K562 (cell line): ENCODE measurements around the gene GNPTAB. TPM values are rescaled to one million over a fixed set of nuclear protein-coding genes. Genes with fewer than 3 reads are reported as not detected.
A peak's percentile ranks its signal among the peaks of the same experiment; 100 is the strongest.

Experiments
- ATAC-seq: fragments of 200-7000 bp; cut with Tn5 transposase; 3 replicates; pipeline ENCODE4 v1.9.1; 2020; ENCODE audit warnings: moderate library complexity
- BruUV-seq: library from RNA; stranded (reverse); fragments of 400-500 nt; replicated peaks from 2 replicates; lab custom pipeline; 2021; lab: Mats Ljungman, UMichigan
- CTCF ChIA-PET: fragments of 300-600 bp; formaldehyde crosslinking; extraction: SDS; loops from one replicate; lab custom pipeline; 2021; ENCODE audit warnings: low intra/inter-chr PET ratio; lab: Yijun Ruan, JAX
- POLR2A ChIA-PET: fragments of 300-600, 350-650 bp; sonication (Branson Sonifier 250); formaldehyde crosslinking; extraction: SDS; loops from one replicate; lab custom pipeline; 2021; ENCODE audit warnings: antibody characterized with exemption, inconsistent platforms; lab: Yijun Ruan, JAX
- DNase-seq, 4 experiments: peaks; one replicate each; pipeline versions ENCODE4 v3.0.0 to v3.0.0-alpha.2; 2011 to 2018; ENCODE audit warnings: low spot score in 3 of 4, mixed read lengths in 3 of 4; ENCODE audit errors: extremely low read depth in 1 of 4
- FAIRE-seq: peaks from 2 replicates; lab custom pipeline; 2011; peaks lifted over from hg19 to GRCh38; lab: Jason Lieb, UNC
- H2AFZ ChIP-seq: 2 replicates; pipeline ENCODE4 v1.6.0; 2011; ENCODE audit warnings: low read depth, low read length, control low read depth, inconsistent platforms
- H3K27ac ChIP-seq: fragments of 200-600 bp; 3 replicates; pipeline ENCODE4 v1.8.0; 2011; ENCODE audit warnings: low read depth, mild to moderate bottlenecking, control low read depth, inconsistent platforms, low read length, moderate library complexity, mixed read lengths; ENCODE audit errors: extremely low read depth
- H3K27me3 ChIP-seq, 2 experiments: fragments of 300-600 bp in 1 of 2; 2 replicates in 1 of 2; 3 replicates in 1 of 2; pipeline versions ENCODE4 v1.6.0 to v1.8.0; 2011; ENCODE audit warnings: inconsistent platforms in 2 of 2, low read length in 2 of 2, mild to moderate bottlenecking in 1 of 2, mixed read lengths in 1 of 2, moderate library complexity in 1 of 2; ENCODE audit not compliant: control insufficient read depth in 2 of 2, insufficient read depth in 2 of 2
- H3K36me3 ChIP-seq: fragments of 300-600 bp; 3 replicates; pipeline ENCODE4 v1.8.0; 2011; ENCODE audit warnings: mild to moderate bottlenecking, low read length, inconsistent platforms; ENCODE audit not compliant: control insufficient read depth, insufficient read depth
- H3K4me1 ChIP-seq, 2 experiments: fragments of 200-600 bp in 1 of 2; replicated peaks in 1 of 2; 2 replicates in 1 of 2; 3 replicates in 1 of 2; pipeline versions ENCODE4 v1.5.1 to v1.8.0; 2011; ENCODE audit warnings: inconsistent platforms in 2 of 2, low read length in 2 of 2, mild to moderate bottlenecking in 1 of 2, mixed read lengths in 1 of 2, moderate library complexity in 1 of 2; ENCODE audit not compliant: control insufficient read depth in 2 of 2, insufficient read depth in 2 of 2
- H3K4me2 ChIP-seq: 2 replicates; pipeline ENCODE4 v1.6.1; 2011; ENCODE audit warnings: low read length, control low read depth, inconsistent platforms, mixed read lengths; ENCODE audit not compliant: insufficient read depth
- H3K4me3 ChIP-seq: fragments of 200-600 bp; sonication (generic), shearing (Covaris generic); 2 replicates; pipeline ENCODE4 v1.5.1; 2016; ENCODE audit warnings: control low read depth, inconsistent platforms
- H3K79me2 ChIP-seq: fragments of 200-600 bp; 3 replicates; pipeline ENCODE4 v1.8.0; 2011; ENCODE audit warnings: low read length, inconsistent platforms; ENCODE audit not compliant: control insufficient read depth, insufficient read depth
- H3K9ac ChIP-seq, 2 experiments: 2 replicates each; pipeline versions ENCODE4 v1.6.0 to v1.6.1; 2011; ENCODE audit warnings: low read depth in 2 of 2, low read length in 2 of 2, control low read depth in 1 of 2, inconsistent platforms in 1 of 2, mild to moderate bottlenecking in 1 of 2, mixed read lengths in 1 of 2; ENCODE audit not compliant: insufficient read depth in 1 of 2
- H3K9me1 ChIP-seq: one replicate; pipeline ENCODE4 v1.6.0; 2011; ENCODE audit warnings: inconsistent platforms, mild to moderate bottlenecking, low read length, moderate library complexity; ENCODE audit not compliant: control insufficient read depth, insufficient read depth
- H3K9me3 ChIP-seq: replicated peaks from 2 replicates; pipeline ENCODE4 v1.5.1; 2011; ENCODE audit warnings: low read depth, low read length, inconsistent platforms; ENCODE audit not compliant: control insufficient read depth, insufficient read depth
- H4K20me1 ChIP-seq: replicated peaks from 2 replicates; pipeline ENCODE4 v1.6.1; 2011; ENCODE audit warnings: low read length, inconsistent platforms, mixed read lengths; ENCODE audit not compliant: control insufficient read depth, insufficient read depth
- BCL6 ChIP-seq: fragments of 250-450 bp; sonication (Bioruptor Pico); IDR thresholded peaks from 2 replicates; pipeline ENCODE4 v1.4.0; 2020
- BCOR ChIP-seq: fragments of 450-650 bp; IDR thresholded peaks from 2 replicates; pipeline ENCODE4 v1.6.1; 2016
- C11orf30 ChIP-seq: fragments of 450-650 bp; IDR thresholded peaks from 2 replicates; pipeline ENCODE4 v1.6.1; 2016; ENCODE audit warnings: low read depth, mild to moderate bottlenecking
- CEBPB ChIP-seq: fragments of 450-650 bp; IDR thresholded peaks from 2 replicates; pipeline ENCODE4 v1.6.1; 2016; ENCODE audit warnings: missing genetic modification characterization, missing compliant biosample characterization
- CEBPG ChIP-seq, 3 experiments: fragments of 200-800 bp in 1 of 3; sonication (Bioruptor generic) in 1 of 3; sonication (generic) in 1 of 3; formaldehyde crosslinking in 1 of 3; IDR thresholded peaks in 2 of 3; conservative IDR thresholded peaks in 1 of 3; 2 replicates each; pipeline versions ENCODE4 v1.6.1 to v1.8.0; 2016 to 2022; ENCODE audit warnings: missing compliant biosample characterization in 2 of 3, missing genetic modification characterization in 2 of 3, mild to moderate bottlenecking in 1 of 3, missing genetic modification reagents in 1 of 3
- CTBP1 ChIP-seq: fragments of 450-650 bp; IDR thresholded peaks from 2 replicates; pipeline ENCODE4 v1.6.1; 2016; ENCODE audit warnings: borderline replicate concordance
- ETS1 ChIP-seq: conservative IDR thresholded peaks from 2 replicates; pipeline ENCODE4 v1.6.1; 2011; ENCODE audit warnings: low read depth, mild to moderate bottlenecking, low read length; ENCODE audit not compliant: control insufficient read depth
- FOXO4 ChIP-seq: fragments of 450-650 bp; formaldehyde crosslinking; IDR thresholded peaks from 2 replicates; pipeline ENCODE4 v1.4.0; 2020; ENCODE audit warnings: mild to moderate bottlenecking, moderate library complexity
- GTF2E2 ChIP-seq: fragments of 200-800 bp; sonication (Bioruptor generic); IDR thresholded peaks from 2 replicates; pipeline ENCODE4 v1.6.1; 2016; ENCODE audit warnings: missing genetic modification characterization, missing compliant biosample characterization
- HDAC2 ChIP-seq: fragments of 450-650 bp; IDR thresholded peaks from 2 replicates; pipeline ENCODE4 v1.6.1; 2016; ENCODE audit warnings: mild to moderate bottlenecking
- HMG20A ChIP-seq: fragments of 450-650 bp; formaldehyde crosslinking; conservative IDR thresholded peaks from 2 replicates; pipeline ENCODE4 v1.4.0; 2020; ENCODE audit warnings: mild to moderate bottlenecking, mixed read lengths
- HNRNPLL ChIP-seq: fragments of 200-400 bp; formaldehyde crosslinking; IDR thresholded peaks from 2 replicates; pipeline ENCODE4 v1.6.1; 2017; ENCODE audit warnings: low read length, low read depth, mild to moderate bottlenecking; ENCODE audit not compliant: poor library complexity, severe bottlenecking
- HSF4 ChIP-seq: fragments of 250-450 bp; sonication (Bioruptor Pico); IDR thresholded peaks from 2 replicates; pipeline ENCODE4 v2.1.2; 2022; ENCODE audit warnings: mild to moderate bottlenecking, moderate library complexity, borderline replicate concordance
- MAFK ChIP-seq: IDR thresholded peaks from 2 replicates; pipeline ENCODE4 v1.6.1; 2011; ENCODE audit warnings: low read length, improper control_type of control experiment
- MCM2 ChIP-seq: fragments of 450-650 bp; IDR thresholded peaks from 2 replicates; pipeline ENCODE4 v1.6.1; 2017; ENCODE audit warnings: low read depth, mild to moderate bottlenecking
- NCOA6 ChIP-seq: fragments of 450-650 bp; IDR thresholded peaks from 2 replicates; pipeline ENCODE4 v1.6.1; 2017; ENCODE audit warnings: mild to moderate bottlenecking
- NFE2 ChIP-seq: IDR thresholded peaks from 2 replicates; pipeline ENCODE4 v1.6.1; 2014; ENCODE audit warnings: antibody characterized with exemption, low read depth
- PRMT5 ChIP-seq: sonication (generic); formaldehyde crosslinking; IDR thresholded peaks from 2 replicates; pipeline ENCODE4 v1.5.0; 2020; ENCODE audit warnings: missing genetic modification reagents
- ZNF316 ChIP-seq: fragments of 450-650 bp; IDR thresholded peaks from 2 replicates; pipeline ENCODE4 v1.6.1; 2016
- WGBS: fragments of 100-300 bp; shearing (Covaris generic); methylation state at CpG from one replicate; pipeline ENCODE4 v1.1.6; 2016; ENCODE audit warnings: low coverage, mixed read lengths; ENCODE audit not compliant: insufficient coverage; ENCODE audit errors: missing lambda C conversion rate; 5-methylcytosine and 5-hydroxymethylcytosine counted together
- in situ Hi-C: fragments of 300-500 bp; cut with MboI; formaldehyde crosslinking; loops from 4 replicates; pipeline ENCODE4 v1.15.0; 2018; ENCODE audit warnings: inconsistent platforms, mixed read lengths
- intact Hi-C: fragments of 100-400 bp; cut with micrococcal nuclease; formaldehyde crosslinking; loops from 2 replicates; pipeline ENCODE4 v1.14.2; 2022
- polyA plus RNA-seq, 8 experiments: library from polyadenylated mRNA; depleted of rRNA in 4 of 8; stranded (reverse) in 5 of 8; unstranded in 3 of 8; fragments of >200 nt; fragmentation: Nextera tagmentation in 2 of 8; fragmentation: Illumina TruSeq in 1 of 8; extraction: Ambion mirVana in 2 of 8; extraction: Trizol in 1 of 8; gene quantifications; 2 replicates each; pipeline versions ENCODE4 v1.2.1 to v1.2.3, GENCODE V29; 2011 to 2014; ENCODE audit warnings: inconsistent platforms in 1 of 8, missing spikeins in 1 of 8
- total RNA-seq, 7 experiments: library from RNA; depleted of rRNA in 6 of 7; stranded (reverse); fragments of >200 nt in 6 of 7; fragmentation: Illumina TruSeq in 2 of 7; extraction: Trizol in 2 of 7; gene quantifications; 2 replicates each; pipeline versions ENCODE4 v1.2.1 to v1.2.3, GENCODE V29; 2011 to 2021; ENCODE audit warnings: low replicate concordance in 1 of 7

GNPTAB gene
- total and polyA plus RNA-seq, 9 of the 15 experiments (the other 6 are each of a cell fraction or from before 2014, with no cell fraction given): 5.9 to 23.2 (median 19.3) TPM

DNA sequence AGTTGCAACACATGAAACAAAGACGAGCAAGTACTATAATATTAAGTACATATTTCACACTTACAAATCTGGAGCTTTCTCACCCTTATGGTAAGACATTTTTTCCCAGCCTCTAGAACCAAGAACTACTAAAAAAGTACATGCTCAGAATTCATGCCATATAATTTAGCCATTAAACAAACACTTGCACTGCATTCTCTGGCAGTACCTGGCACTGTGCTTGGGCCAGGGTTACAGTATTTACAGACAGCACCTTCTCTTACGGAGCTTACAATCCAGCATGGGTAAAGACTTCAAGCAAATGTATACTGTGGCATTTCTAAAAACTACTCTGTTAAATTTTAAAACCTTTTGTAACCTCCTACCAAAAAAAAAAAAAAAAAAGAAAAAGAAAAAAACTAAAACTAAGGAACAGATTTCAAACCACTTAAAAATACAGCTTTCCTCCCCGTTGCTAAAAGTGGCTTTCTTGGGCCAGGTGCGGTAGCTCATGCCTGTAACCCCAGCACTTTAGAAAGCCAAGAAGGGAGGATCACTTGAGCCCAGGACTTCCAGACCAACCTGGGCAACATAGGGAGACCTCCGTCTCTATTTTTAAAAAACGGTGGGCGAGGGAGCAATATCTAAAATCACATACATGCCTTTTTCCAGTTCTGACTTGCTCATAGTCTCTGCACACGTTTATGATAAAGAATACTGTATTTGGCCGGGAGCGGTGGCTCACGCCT, 956 bp downstream of the GNPTAB start (continued):
- TF ChIP-seq PRMT5 (CRISPR knock-in tag) (no peak), GTF2E2 (peak; percentile 73)

GRCh38 chr12:101828463-101829196, 2.1 kb downstream of the GNPTAB start:
- no peak overlapping the region for H3K4me2 ChIP-seq

More at GRCh38 chr12:101828463-101829196, 2.1 kb downstream of the GNPTAB start:
- FAIRE-seq (no peak), DNase-seq (peak in 1 of 4 experiments; percentile 12), ATAC-seq (no peak)
- ChIA-PET POLR2A (interaction anchor here (0.6 to 7.5 kb wide), 5 partner anchors 7 to 99 kb away, joined by 3 to 41 read pairs (median 3); no protein-coding TSS in a partner anchor), CTCF (interaction anchor here (0.6 to 0.8 kb wide), 2 partner anchors 34 to 256 kb away, joined by 3 to 5 read pairs; no protein-coding TSS in a partner anchor)
- no TSS peak for BruUV-seq
- no peaks in the 10 kb centered on the region for H3K9me3 ChIP-seq
- intact Hi-C loops: no loop called here
- H3K4me1 ChIP-seq: peaks cover 14 to 50% of the 10 kb centered on the region in 2 experiments
- no peak overlapping the region for H3K27ac ChIP-seq
- TF ChIP-seq BCL6 (CRISPR knock-in tag) (no peak), CEBPB (tag) (peak; percentile 74), CTBP1 (0 out of 2 replicates have a peak, but pooled peaks have one; percentile 13), MAFK (no peak), C11orf30 (no peak), HDAC2 (no peak), ETS1 (no peak), BCOR (no peak), NFE2 (peak; percentile 51; the same call in 1 of the 2 replicates), HNRNPLL (no peak), HSF4 (CRISPR knock-in tag) (no peak), MCM2 (no peak), NCOA6 (no peak), HMG20A (CRISPR knock-in tag) (no peak), CEBPG (CRISPR knock-in tag; IDR thresholded peaks at IDR 0.05) (no peak), CEBPG (tag; conservative IDR thresholded peaks at IDR 0.05 in 1 of 2, IDR thresholded peaks at IDR 0.05 in 1 of 2) (0 out of 4 replicates have a peak, but pooled peaks of 1 of the 2 experiments have one; percentile 33), ZNF316 (0 out of 2 replicates have a peak, but pooled peaks have one; percentile 18), FOXO4 (CRISPR knock-in tag) (no peak)
- H4K20me1 ChIP-seq: no peaks in the 10 kb centered on the region
- 88% methylated on average over 6 of the region's 6 CpGs for WGBS
- H3K36me3 ChIP-seq: peaks cover 5% of the 10 kb centered on the region; the same call in 1 of the 3 replicates
- H3K9ac ChIP-seq: no peak overlapping the region
- in situ Hi-C loops: no loop called here
- peaks cover 58% of the 10 kb centered on the region for H3K79me2 ChIP-seq
- no peak overlapping the region for H2AFZ ChIP-seq
- no peak overlapping the region for H3K4me3 ChIP-seq
- no peaks in the 10 kb centered on the region for H3K27me3 ChIP-seq
- no peaks in the 10 kb centered on the region for H3K9me1 ChIP-seq
